HG03565 (cell line): Measurements from ENCODE around the gene FXYD7.
"Not testable (repeated sequence)": the region's sequence is repeated elsewhere in the genome, so short reads cannot be mapped to it uniquely, and the experiment has no call there.

Source experiments
- ATAC-seq: cut with Tn5 transposase; IDR thresholded peaks from one replicate; pipeline ENCODE4 v1.9.1; 2021; ENCODE audit warnings: mild to moderate bottlenecking, moderate library complexity; ENCODE audit not compliant: unreplicated experiment

FXYD7 gene, protein sequence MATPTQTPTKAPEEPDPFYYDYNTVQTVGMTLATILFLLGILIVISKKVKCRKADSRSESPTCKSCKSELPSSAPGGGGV

DNA sequence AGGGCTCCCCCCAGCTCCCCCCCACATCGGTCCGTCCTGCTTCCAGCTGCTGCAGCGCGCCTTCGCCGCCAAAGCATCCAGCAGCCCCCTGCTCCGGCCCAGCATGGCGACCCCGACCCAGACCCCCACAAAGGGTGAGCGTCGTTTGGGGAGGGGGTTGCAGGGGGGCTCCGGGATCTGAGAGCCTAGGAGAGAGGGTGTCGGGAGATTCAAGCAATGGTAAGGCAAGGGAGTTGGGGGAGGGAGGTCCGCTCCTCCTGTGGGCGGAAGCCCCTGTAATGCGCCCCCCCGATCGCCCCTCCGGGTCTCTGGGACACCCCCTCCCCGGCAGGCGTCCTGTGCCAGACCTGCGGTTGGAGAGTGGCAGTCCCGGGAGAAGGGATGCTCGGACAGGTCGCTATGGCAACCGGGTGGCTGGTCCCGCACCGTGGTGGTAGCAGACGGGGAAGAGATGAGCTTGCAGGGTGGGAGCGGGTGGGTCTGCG, at the start of gene FXYD7:
FXYD7 (plus strand) TSS at position 25 of the 485 bp plus-strand sequence; CDS start at position 104, 79 bp downstream.
- ATAC-seq, result no peak

DNA sequence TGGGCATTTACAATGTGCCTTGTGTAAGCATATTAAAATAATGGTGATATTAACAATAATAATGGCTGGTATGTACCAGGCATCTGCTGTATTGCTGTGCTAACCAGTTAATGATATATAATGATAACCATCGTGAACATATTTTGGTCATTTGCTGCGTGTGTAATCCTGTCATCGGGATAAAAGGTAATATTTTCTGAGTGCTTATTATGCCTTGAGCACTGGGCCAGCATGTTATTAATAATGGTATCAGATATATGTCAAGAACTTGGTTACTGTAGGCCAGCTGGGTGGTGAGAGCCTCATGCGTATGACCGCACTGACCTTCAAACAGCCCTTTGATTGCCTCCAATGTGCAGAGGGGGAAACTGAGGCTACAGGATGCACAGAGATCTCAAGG, 49.6 kb upstream of the FXYD7 start:
- no peak for ATAC-seq

- ATAC-seq, result no peak
Observed at GRCh38 chr19:35093941-35094647, 49.0 kb upstream of the FXYD7 start.

DNA sequence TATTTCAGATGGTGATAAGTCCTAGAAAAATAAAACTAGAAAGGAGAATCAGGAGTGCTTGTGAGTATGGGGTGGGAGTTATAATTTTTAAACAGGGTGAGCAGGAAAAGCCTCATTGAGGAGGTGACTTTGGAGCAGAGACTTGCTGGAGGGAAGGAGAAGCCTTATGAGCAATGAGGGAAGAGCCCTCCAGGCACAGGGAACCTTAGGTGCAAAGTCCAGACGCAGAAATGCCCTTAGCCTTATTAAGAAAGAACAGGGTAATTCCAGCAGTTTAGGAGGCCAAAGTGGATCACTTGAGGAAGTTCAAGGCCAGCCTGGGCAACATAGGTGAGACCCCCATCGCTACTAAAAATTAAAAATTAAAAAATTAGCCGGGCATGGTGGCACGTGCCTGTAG, 48.4 kb upstream of the FXYD7 start:
- ATAC-seq, result no peak

GRCh38 chr19:35095667-35096368, 47.2 kb upstream of the FXYD7 start:
- no peak for ATAC-seq

GRCh38 chr19:35098413-35099049, 44.5 kb upstream of the FXYD7 start:
- ATAC-seq, result no peak

DNA sequence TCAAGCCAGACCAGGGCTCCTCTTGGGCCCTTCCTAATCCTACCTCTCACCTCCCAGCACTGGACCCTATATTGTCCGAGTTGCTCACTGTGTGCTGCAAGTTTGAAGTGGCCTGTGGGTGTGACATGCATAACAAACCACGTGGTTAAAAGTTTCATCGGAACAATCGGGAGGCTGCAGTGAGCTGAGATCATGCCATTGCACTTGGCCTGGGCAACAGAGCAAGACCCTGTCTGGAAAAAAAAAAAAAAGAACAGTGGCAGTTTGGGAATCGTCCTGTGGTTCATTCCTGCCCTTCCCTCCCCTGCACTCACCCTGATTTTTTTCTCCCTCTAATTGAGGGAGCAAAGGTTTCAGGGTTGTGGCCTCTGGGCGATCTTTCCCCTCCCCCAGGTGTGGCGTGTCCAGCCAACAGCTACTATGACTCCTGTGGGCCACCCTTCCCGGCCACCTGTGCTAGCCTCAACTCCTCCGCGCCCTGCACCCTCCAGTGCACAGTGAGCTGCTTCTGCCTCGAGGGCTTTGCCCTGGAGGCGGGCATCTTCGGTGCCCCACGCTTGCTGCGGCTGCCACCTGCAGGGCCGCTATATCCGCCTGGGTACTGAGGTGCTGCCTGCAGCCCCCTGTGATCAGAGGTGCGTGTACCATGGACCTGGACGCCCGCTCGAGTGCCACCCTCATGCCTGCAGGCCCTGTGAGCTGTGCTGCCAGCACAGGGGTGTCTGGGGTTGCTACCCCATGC, 43.7 kb upstream of the FXYD7 start:
- no peak for ATAC-seq

DNA sequence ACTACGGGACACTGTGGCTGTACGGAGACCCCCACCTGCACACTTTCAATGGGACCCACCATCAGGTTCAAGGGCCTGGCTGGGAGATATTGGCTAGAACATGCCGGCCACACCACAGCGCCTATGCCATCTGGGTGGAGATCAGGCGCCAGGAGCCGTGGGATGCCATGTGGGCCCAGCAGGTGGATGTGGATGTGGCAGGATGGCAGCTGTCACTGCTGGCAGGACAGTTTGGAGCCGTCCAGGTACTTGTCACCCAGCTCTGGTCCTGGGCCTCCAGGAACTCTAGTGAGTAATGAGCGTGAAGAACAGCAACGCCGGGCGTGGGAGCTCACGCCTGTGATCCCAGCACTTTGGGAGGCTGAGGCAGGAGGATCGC, 43.2 kb upstream of the FXYD7 start:
- no peak for ATAC-seq

GRCh38 chr19:35100588-35101533, 42.2 kb upstream of the FXYD7 start:
- no peak for ATAC-seq

GRCh38 chr19:35101949-35102348, 41.1 kb upstream of the FXYD7 start:
- ATAC-seq, result not testable (repeated sequence)

DNA sequence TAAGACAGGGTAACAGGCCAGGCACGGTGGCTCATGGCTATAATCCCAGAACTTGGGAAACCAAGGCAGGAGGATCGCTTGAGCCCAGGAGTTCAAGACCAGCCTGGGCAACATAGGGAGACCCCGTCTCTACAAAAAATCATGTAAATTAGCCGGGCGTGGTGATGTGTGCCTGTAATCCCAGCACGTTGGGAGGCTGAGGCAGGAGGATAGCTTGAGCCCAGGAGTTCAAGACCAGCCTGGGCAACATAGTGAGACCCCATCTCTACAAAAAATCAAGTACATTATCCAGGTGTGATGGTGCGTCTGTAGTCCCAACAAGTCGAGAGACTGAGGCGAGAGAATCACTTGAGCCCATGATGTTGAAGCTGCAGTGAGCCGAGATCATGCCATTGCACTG, 39.4 kb upstream of the FXYD7 start:
- not testable (repeated sequence) for ATAC-seq

DNA sequence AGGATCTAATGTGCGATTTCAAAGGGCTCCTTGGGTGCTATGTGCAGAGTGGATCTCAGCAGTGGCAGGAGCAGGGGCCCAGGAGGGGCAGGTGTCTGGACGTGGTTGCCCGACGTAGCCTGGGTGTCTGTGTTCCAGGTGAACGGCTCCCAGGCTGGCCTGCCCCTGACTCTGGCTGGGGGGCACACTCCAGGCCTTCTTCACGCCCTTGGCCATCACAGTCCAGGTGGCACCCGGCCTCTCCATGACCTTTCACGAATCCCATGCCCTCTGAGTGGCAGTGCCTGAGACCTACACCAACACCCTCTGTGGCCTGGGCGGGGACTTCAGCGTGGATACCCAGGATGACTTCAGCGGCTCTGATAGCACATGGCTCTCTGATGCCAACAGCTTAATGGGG, 38.7 kb upstream of the FXYD7 start:
- no peak for ATAC-seq

- ATAC-seq, result no peak
Observed at GRCh38 chr19:35105047-35105410, 38.0 kb upstream of the FXYD7 start.

- no peak for ATAC-seq
Observed at GRCh38 chr19:35105411-35106290, 37.4 kb upstream of the FXYD7 start.

- no peak for ATAC-seq
Observed at GRCh38 chr19:35106291-35106583, 36.8 kb upstream of the FXYD7 start.

- ATAC-seq, result no peak
Observed at GRCh38 chr19:35106898-35107541, 36.0 kb upstream of the FXYD7 start.

DNA sequence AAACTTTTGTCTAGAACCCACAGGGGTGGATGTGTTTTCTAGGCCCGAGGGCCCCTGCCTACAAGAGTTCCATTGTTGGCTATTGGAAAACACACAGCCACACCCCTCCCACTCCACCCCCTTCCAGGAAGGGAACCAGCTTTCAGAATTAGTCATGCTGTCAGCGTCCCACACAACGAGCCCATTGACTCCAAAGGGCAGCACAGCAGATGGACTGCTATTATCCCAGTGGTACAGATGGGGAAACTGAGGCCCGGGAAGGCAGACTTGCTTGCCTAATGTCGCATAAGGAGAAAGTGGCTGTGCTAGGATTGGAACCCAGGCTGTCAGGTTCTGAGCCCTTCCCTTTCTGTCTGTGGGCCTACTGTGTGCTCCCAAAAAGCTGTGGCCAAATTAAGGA, 35.5 kb upstream of the FXYD7 start:
- no peak for ATAC-seq

GRCh38 chr19:35108730-35109129, 34.3 kb upstream of the FXYD7 start:
- no peak for ATAC-seq
